Measurements from ENCODE around the gene TMEM51. TPM values are rescaled to one million over a fixed set of nuclear protein-coding genes. Genes with fewer than 3 reads are reported as not detected.

TMEM51 gene
- polyA plus RNA-seq: 0.76 and 1.7 TPM in 2 replicates
- polyA minus RNA-seq: 0.35 TPM in 1 of 2 replicates, not detected in the other

GRCh38 chr1:15153184-15153841, at the start of gene TMEM51:
TSS of gene TMEM51 (plus strand) at chr1:15153747. CDS start at chr1:15215088, 61,341 bp downstream.
- H3K9ac ChIP-seq (ENCODE audit: low read length): peak within 1 kb of the TSS; percentile 50
- H3K79me2 ChIP-seq (replicated peaks; ENCODE audit: insufficient read depth, low read length): no peaks in the 10 kb centered on the region
- H3K9me2 ChIP-seq (ENCODE audit: insufficient read depth, low read length): no peaks in the 10 kb centered on the region
- TF ChIP-seq POLR2AphosphoS5 (IDR thresholded peaks at IDR 0.05): no peak
- peak; percentile 4 for TF ChIP-seq SMC3 (conservative IDR thresholded peaks at IDR 0.05; ENCODE audit: poor library complexity)
- TF ChIP-seq EZH2 (IDR thresholded peaks at IDR 0.05; ENCODE audit: borderline replicate concordance, insufficient read depth, low read length, poor library complexity, severe bottlenecking): no peak
- no peak for TF ChIP-seq CTCF (IDR thresholded peaks at IDR 0.05; ENCODE audit: poor library complexity, severe bottlenecking)
- no peak for TF ChIP-seq RAD21 (conservative IDR thresholded peaks at IDR 0.05)
- no peak for TF ChIP-seq TAF1 (IDR thresholded peaks at IDR 0.05; ENCODE audit: low read depth)
- TF ChIP-seq REST (IDR thresholded peaks at IDR 0.05; ENCODE audit: borderline replicate concordance): no peak
- no peak for TF ChIP-seq MXI1 (conservative IDR thresholded peaks at IDR 0.05; ENCODE audit: poor library complexity, severe bottlenecking)
- TF ChIP-seq EP300 (conservative IDR thresholded peaks at IDR 0.05; ENCODE audit: poor library complexity, severe bottlenecking): no peak
- no peak within 1 kb of the TSS for H3K27ac ChIP-seq (ENCODE audit: low read length)
- peak within 1 kb of the TSS; percentile 83 for H3K4me3 ChIP-seq (ENCODE audit: low read length)
- peak within 1 kb of the TSS; percentile 88 for H3K4me2 ChIP-seq (ENCODE audit: low read length)
- no peaks in the 10 kb centered on the region for H3K9me3 ChIP-seq (ENCODE audit: low read length)
- no peaks in the 10 kb centered on the region for H3K36me3 ChIP-seq (ENCODE audit: insufficient read depth, low read length)
- H2AFZ ChIP-seq (ENCODE audit: low read depth, low read length): no peak within 1 kb of the TSS
- H3F3A ChIP-seq (ENCODE audit: insufficient read depth, low read length, poor library complexity, severe bottlenecking): no peaks in the 10 kb centered on the region
- no peaks in the 10 kb centered on the region for H4K20me1 ChIP-seq (ENCODE audit: insufficient read depth)
- H3K27me3 ChIP-seq (ENCODE audit: insufficient read depth, low read depth, low read length): peaks cover 33% of the 10 kb centered on the region

GRCh38 chr1:15103906-15104305, 49.6 kb upstream of the TMEM51 start:
- peaks cover 2% of the 10 kb centered on the region for H3K9me3 ChIP-seq (ENCODE audit: low read length)
- H4K20me1 ChIP-seq (ENCODE audit: insufficient read depth): no peaks in the 10 kb centered on the region
- H3K4me2 ChIP-seq (ENCODE audit: low read length): no peak overlapping the region
- H3K27ac ChIP-seq (ENCODE audit: low read length): no peak overlapping the region
- no peak overlapping the region for H2AFZ ChIP-seq (ENCODE audit: low read depth, low read length)
- H3K9me2 ChIP-seq (ENCODE audit: insufficient read depth, low read length): no peaks in the 10 kb centered on the region
- H3K4me3 ChIP-seq (ENCODE audit: low read length): no peak overlapping the region
- H3K36me3 ChIP-seq (ENCODE audit: insufficient read depth, low read length): peaks cover 5% of the 10 kb centered on the region
- H3K79me2 ChIP-seq (replicated peaks; ENCODE audit: insufficient read depth, low read length): no peaks in the 10 kb centered on the region
- H3K27me3 ChIP-seq (ENCODE audit: insufficient read depth, low read depth, low read length): no peaks in the 10 kb centered on the region
- no peaks in the 10 kb centered on the region for H3F3A ChIP-seq (ENCODE audit: insufficient read depth, low read length, poor library complexity, severe bottlenecking)
- no peak for TF ChIP-seq EZH2 (IDR thresholded peaks at IDR 0.05; ENCODE audit: borderline replicate concordance, insufficient read depth, low read length, poor library complexity, severe bottlenecking)
- TF ChIP-seq REST (IDR thresholded peaks at IDR 0.05; ENCODE audit: borderline replicate concordance): no peak
- TF ChIP-seq SMC3 (conservative IDR thresholded peaks at IDR 0.05; ENCODE audit: poor library complexity): no peak
- no peak for TF ChIP-seq MXI1 (conservative IDR thresholded peaks at IDR 0.05; ENCODE audit: poor library complexity, severe bottlenecking)
- TF ChIP-seq RAD21 (conservative IDR thresholded peaks at IDR 0.05): no peak
- no peak for TF ChIP-seq POLR2AphosphoS5 (IDR thresholded peaks at IDR 0.05)
- no peak for TF ChIP-seq CTCF (IDR thresholded peaks at IDR 0.05; ENCODE audit: poor library complexity, severe bottlenecking)
- no peak for TF ChIP-seq TAF1 (IDR thresholded peaks at IDR 0.05; ENCODE audit: low read depth)
- TF ChIP-seq EP300 (conservative IDR thresholded peaks at IDR 0.05; ENCODE audit: poor library complexity, severe bottlenecking): no peak
- H3K9ac ChIP-seq (ENCODE audit: low read length): no peak overlapping the region
